ENCODE measurements around the gene LONRF3.
"Not testable (repeated sequence)": the region's sequence is repeated elsewhere in the genome, so short reads cannot be mapped to it uniquely, and the experiment has no call there.

LONRF3 gene

DNA sequence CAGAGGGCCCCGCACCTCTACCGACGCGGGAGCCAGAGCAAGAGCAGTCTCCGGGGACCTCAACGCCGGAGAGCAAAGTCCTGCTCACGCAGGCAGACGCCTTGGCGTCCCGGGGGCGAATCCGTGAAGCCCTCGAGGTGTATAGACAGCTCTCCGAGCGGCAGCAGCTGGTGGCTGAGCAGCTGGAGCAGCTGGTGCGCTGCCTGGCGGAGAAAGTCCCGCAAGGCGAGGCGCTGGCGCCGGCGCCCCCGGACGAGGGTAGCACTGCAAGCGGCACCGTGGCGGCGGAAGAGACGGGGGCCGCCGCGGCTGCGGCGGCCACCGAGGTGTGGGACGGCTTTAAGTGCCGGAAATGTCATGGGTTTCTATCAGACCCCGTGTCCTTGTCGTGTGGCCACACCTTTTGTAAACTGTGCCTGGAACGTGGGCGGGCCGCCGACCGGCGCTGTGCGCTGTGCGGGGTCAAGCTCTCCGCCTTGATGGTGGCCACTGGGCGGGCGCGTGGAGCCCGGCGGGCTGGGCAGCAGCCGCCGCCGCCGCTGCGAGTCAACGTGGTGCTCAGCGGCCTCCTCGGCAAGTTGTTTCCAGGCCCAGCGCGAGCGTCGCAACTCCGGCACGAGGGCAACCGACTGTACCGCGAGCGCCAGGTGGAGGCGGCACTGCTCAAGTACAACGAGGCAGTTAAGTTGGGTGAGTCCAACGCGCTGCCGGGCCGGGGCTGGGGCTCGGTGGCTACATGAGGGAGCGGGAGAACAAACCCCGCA lies 672 bp downstream of the LONRF3 start:
- H3K9me3 Mint-ChIP-seq: no peaks in the 10 kb centered on the region
- H3K4me1 Mint-ChIP-seq (ENCODE audit: low read depth): peaks cover 23% of the 10 kb centered on the region
- H3K27ac Mint-ChIP-seq: peak overlapping the region; percentile 88
- H3K36me3 Mint-ChIP-seq (ENCODE audit: low read depth): peaks cover 12% of the 10 kb centered on the region
- H3K27me3 Mint-ChIP-seq: peaks cover 40% of the 10 kb centered on the region
- DNase-seq: peak; percentile 71
- peak overlapping the region; percentile 79 for H3K4me3 Mint-ChIP-seq

GRCh38 chrX:118975831-118976598 lies 1.6 kb downstream of the LONRF3 start:
- H3K36me3 Mint-ChIP-seq (ENCODE audit: low read depth): peaks cover 20% of the 10 kb centered on the region
- peaks cover 25% of the 10 kb centered on the region for H3K4me1 Mint-ChIP-seq (ENCODE audit: low read depth)
- peak overlapping the region; percentile 88 for H3K27ac Mint-ChIP-seq
- H3K27me3 Mint-ChIP-seq: peaks cover 42% of the 10 kb centered on the region
- peak overlapping the region; percentile 79 for H3K4me3 Mint-ChIP-seq
- peak; percentile 79 for DNase-seq
- no peaks in the 10 kb centered on the region for H3K9me3 Mint-ChIP-seq

DNA sequence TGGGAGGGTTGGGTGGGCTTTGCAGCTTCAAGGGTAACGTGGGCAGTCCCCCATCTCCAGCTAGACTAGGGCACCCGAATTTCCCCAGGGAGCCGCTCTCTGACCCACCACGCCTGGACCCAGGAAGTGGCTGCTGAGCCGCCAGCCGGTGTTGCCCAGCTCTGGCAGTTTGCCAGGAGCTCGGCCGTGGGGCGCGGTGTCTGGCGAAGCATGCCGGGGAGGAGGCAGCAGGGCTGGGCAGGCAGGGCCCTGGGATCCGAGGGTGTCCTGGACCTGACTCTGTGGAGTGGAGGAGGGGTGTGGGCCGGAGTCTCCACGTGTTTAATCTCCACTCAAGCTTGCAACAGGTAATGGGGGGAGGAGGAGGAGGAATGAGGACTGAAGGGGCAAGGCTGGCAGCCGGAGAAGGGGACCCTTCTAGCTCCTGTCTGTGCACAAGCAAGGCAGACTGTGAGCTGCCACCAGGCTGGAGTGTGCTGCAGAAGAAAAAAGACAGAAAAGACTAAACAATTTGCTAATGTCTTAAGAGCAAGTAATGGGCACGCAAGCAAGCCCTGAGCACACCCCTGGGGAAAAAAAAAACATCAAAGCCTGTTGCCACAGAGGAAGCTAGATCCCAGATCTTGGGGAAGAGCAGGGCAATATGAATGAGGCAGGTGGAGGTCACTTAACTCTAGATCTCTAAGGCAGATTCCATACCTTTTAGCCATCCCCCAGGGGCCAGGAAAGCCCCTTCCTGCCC lies 2.4 kb downstream of the LONRF3 start:
- no peaks in the 10 kb centered on the region for H3K9me3 Mint-ChIP-seq
- peaks cover 24% of the 10 kb centered on the region for H3K36me3 Mint-ChIP-seq (ENCODE audit: low read depth)
- H3K4me1 Mint-ChIP-seq (ENCODE audit: low read depth): peaks cover 26% of the 10 kb centered on the region
- H3K27ac Mint-ChIP-seq: peak overlapping the region; percentile 57
- H3K27me3 Mint-ChIP-seq: peaks cover 41% of the 10 kb centered on the region
- peak overlapping the region; percentile 79 for H3K4me3 Mint-ChIP-seq
- DNase-seq: peak; percentile 56

DNA sequence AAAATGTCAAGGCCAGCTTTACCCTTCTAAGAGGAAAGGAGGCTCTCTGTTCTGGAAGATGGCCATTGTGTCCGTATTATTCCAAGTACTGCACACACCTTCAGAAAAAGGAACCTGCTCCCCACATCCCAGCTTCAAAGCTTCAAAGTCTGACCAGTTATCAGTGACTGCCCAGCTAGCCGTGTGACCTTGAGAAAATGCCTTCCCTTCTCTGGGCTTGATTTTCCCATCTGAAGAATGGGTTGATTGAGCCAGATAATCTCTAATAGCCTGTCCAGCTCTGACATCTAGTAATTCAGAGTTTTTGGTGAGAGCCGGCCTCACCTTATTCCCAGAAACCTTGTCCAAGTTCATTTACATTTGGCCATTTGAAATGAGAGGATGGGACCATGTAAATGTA lies 3.0 kb downstream of the LONRF3 start:
- Mint-ChIP-seq H3K9me3 (no peaks in the 10 kb centered on the region), H3K27me3 (peaks cover 40% of the 10 kb centered on the region), H3K36me3 (ENCODE audit: low read depth) (peaks cover 27% of the 10 kb centered on the region), H3K27ac (no peak overlapping the region), H3K4me3 (peak overlapping the region; percentile 79), H3K4me1 (ENCODE audit: low read depth) (peaks cover 26% of the 10 kb centered on the region)
- DNase-seq: no peak

GRCh38 chrX:118978451-118978850 lies 4.0 kb downstream of the LONRF3 start:
- H3K36me3 Mint-ChIP-seq (ENCODE audit: low read depth): peaks cover 36% of the 10 kb centered on the region
- H3K4me1 Mint-ChIP-seq (ENCODE audit: low read depth): peaks cover 26% of the 10 kb centered on the region
- no peaks in the 10 kb centered on the region for H3K9me3 Mint-ChIP-seq
- DNase-seq: no peak
- H3K27me3 Mint-ChIP-seq: peaks cover 33% of the 10 kb centered on the region
- H3K4me3 Mint-ChIP-seq: no peak overlapping the region
- H3K27ac Mint-ChIP-seq: no peak overlapping the region

- DNase-seq: no peak
- Mint-ChIP-seq H3K9me3 (no peaks in the 10 kb centered on the region), H3K4me1 (ENCODE audit: low read depth) (peaks cover 15% of the 10 kb centered on the region), H3K27me3 (peaks cover 23% of the 10 kb centered on the region), H3K27ac (peak overlapping the region; percentile 26), H3K36me3 (ENCODE audit: low read depth) (peaks cover 45% of the 10 kb centered on the region), H3K4me3 (no peak overlapping the region)
These were observed 6.3 kb downstream of the LONRF3 start for GRCh38 chrX:118980761-118981160.

- H3K36me3 Mint-ChIP-seq (ENCODE audit: low read depth): peaks cover 65% of the 10 kb centered on the region
- H3K4me1 Mint-ChIP-seq (ENCODE audit: low read depth): peaks cover 3% of the 10 kb centered on the region
- no peaks in the 10 kb centered on the region for H3K9me3 Mint-ChIP-seq
- peaks cover 25% of the 10 kb centered on the region for H3K27me3 Mint-ChIP-seq
- H3K27ac Mint-ChIP-seq: no peak overlapping the region
- no peak overlapping the region for H3K4me3 Mint-ChIP-seq
- DNase-seq: no peak
These were observed 9.1 kb downstream of the LONRF3 start for GRCh38 chrX:118983513-118983912.

DNA sequence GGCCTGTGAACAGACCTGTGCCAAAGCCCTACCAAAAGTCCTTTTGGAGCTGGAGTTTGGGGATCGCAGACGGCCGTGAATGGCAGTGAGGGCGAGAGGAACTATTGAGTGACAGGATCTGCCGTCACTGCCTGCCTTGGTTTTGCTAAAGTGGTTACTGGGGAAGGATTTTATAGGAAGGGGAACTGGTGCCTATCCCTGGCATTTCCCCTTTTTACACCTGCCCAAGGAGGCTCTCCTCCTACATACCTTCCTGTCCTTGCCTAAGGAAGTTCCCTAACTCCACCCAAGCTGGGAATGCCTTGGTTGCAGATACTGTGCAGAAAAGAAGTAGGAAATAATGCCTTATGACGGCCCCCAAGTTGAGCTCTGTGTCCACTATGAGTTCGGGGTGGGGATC lies 14.5 kb downstream of the LONRF3 start:
- H3K4me3 Mint-ChIP-seq: no peak overlapping the region
- H3K27me3 Mint-ChIP-seq: peaks cover 31% of the 10 kb centered on the region
- H3K4me1 Mint-ChIP-seq (ENCODE audit: low read depth): peaks cover 20% of the 10 kb centered on the region
- H3K9me3 Mint-ChIP-seq: no peaks in the 10 kb centered on the region
- H3K27ac Mint-ChIP-seq: no peak overlapping the region
- H3K36me3 Mint-ChIP-seq (ENCODE audit: low read depth): peaks cover 79% of the 10 kb centered on the region
- no peak for DNase-seq

- Mint-ChIP-seq H3K4me1 (ENCODE audit: low read depth) (peaks cover 22% of the 10 kb centered on the region), H3K9me3 (no peaks in the 10 kb centered on the region), H3K27ac (no peak overlapping the region), H3K27me3 (peaks cover 39% of the 10 kb centered on the region), H3K4me3 (no peak overlapping the region), H3K36me3 (ENCODE audit: low read depth) (peaks cover 74% of the 10 kb centered on the region)
- no peak for DNase-seq
These were observed 15.5 kb downstream of the LONRF3 start for GRCh38 chrX:118989886-118990285.

DNA sequence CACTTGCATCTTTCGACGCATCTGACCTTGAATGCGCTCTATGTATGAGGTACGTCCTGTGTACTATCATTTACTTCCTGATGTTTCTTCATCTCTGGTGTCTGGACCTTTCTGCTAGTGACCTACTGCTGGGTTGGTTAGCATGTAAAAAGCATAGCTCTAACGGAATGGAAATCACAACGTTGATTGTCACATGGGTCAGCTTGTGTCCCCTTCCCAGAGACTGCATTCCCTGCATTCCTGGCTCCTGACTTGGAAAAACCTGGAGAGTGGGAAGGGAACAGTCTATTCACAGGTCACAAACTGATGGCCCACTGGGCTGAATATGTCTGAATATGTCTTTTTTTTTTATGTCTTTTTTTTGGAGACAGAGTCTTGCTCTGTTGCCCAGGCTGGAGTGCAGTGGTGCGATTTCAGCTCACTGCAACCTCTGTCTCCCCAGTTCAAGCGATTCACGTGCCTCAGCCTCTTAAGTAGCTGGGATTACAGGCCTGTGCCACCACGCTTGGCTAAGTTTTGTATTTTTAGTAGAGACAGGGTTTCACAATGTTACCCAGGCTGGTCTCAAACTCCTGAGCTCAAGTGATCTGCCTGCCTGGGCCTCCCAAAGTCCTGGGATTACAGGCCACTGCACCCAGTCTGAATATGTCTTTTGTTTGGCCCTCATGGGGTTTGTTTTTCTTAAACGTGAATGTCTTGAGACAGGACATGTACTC lies 16.3 kb downstream of the LONRF3 start:
- H3K4me1 Mint-ChIP-seq (ENCODE audit: low read depth): peaks cover 22% of the 10 kb centered on the region
- no peak overlapping the region for H3K4me3 Mint-ChIP-seq
- peaks cover 45% of the 10 kb centered on the region for H3K27me3 Mint-ChIP-seq
- no peak for DNase-seq
- H3K36me3 Mint-ChIP-seq (ENCODE audit: low read depth): peaks cover 76% of the 10 kb centered on the region
- no peak overlapping the region for H3K27ac Mint-ChIP-seq
- no peaks in the 10 kb centered on the region for H3K9me3 Mint-ChIP-seq

- H3K4me3 Mint-ChIP-seq, DNase-seq, H3K27ac Mint-ChIP-seq, H3K9me3 Mint-ChIP-seq: not testable (repeated sequence)
- H3K36me3 Mint-ChIP-seq (ENCODE audit: low read depth): peaks cover 72% of the 10 kb centered on the region
- H3K4me1 Mint-ChIP-seq (ENCODE audit: low read depth): peaks cover 22% of the 10 kb centered on the region
- peaks cover 52% of the 10 kb centered on the region for H3K27me3 Mint-ChIP-seq
These were observed 18.2 kb downstream of the LONRF3 start for GRCh38 chrX:118992441-118993121.

DNA sequence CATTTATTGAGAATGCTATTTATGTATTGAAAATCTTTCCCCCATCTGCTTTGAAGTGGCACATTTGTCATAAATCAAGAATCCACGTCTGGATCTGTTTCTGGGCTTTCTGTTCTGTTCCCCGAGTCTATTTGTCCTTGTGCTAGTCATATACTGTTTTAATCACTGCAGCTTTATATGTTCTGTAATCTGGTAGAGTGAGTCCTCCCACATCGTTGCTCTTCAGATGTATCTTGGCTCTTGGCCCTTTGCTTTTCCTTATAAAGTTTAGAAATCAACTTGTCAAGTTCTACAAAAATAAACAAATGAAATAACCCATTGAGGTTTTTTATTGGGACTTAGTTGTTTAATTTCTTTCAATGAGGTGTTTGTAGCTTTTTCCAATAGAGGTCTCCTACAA lies 29.0 kb downstream of the LONRF3 start:
- Mint-ChIP-seq H3K4me3 (no peak overlapping the region), H3K27ac (no peak overlapping the region), H3K4me1 (ENCODE audit: low read depth) (peaks cover 8% of the 10 kb centered on the region), H3K27me3 (peaks cover 20% of the 10 kb centered on the region), H3K9me3 (no peaks in the 10 kb centered on the region), H3K36me3 (ENCODE audit: low read depth) (peaks cover 10% of the 10 kb centered on the region)
- DNase-seq: no peak

- Mint-ChIP-seq H3K4me1 (ENCODE audit: low read depth) (peaks cover 7% of the 10 kb centered on the region), H3K4me3 (no peak overlapping the region), H3K36me3 (ENCODE audit: low read depth) (peaks cover 19% of the 10 kb centered on the region), H3K27ac (no peak overlapping the region), H3K9me3 (no peaks in the 10 kb centered on the region), H3K27me3 (peaks cover 26% of the 10 kb centered on the region)
- DNase-seq: peak; percentile 72
These were observed 30.6 kb downstream of the LONRF3 start for GRCh38 chrX:119004920-119005524.

All from activated T-cell treated with anti-CD3 and anti-CD28 coated beads, Interleukin-2, amount 50 U/mL, for 24 hours (primary cell).